Prostate gland (tissue), 2 donors: ENCODE measurements around the gene RPS6KC1. TPM values are rescaled to one million over a fixed set of nuclear protein-coding genes. Genes with fewer than 3 reads are reported as not detected.

ENCODE experiments used
- DNase-seq: peaks from one replicate; pipeline ENCODE4 v3.0.0-alpha.2; 2019; ENCODE audit warnings: low spot score
- H3K27ac ChIP-seq, 2 donors: fragments of 200-600 bp; sonication (generic); 2 replicates each; pipeline ENCODE4 v1.5.1; 2017 to 2019
- H3K27me3 ChIP-seq: fragments of 200-600 bp; sonication (generic); replicated peaks from 2 replicates; pipeline ENCODE4 v1.5.1; 2019; ENCODE audit not compliant: insufficient read depth
- H3K36me3 ChIP-seq, 2 donors: fragments of 200-600 bp; sonication (generic); 1 replicate in 1 of 2; 2 replicates in 1 of 2; pipeline versions ENCODE4 v1.5.1 to v1.8.1; 2017 to 2019
- H3K4me1 ChIP-seq: fragments of 200-600 bp; sonication (generic); replicated peaks from 2 replicates; pipeline ENCODE4 v1.5.1; 2019
- H3K4me3 ChIP-seq, 2 donors: fragments of 200-600 bp; sonication (generic); 2 replicates each; pipeline ENCODE4 v1.5.1; 2017 to 2019
- H3K9me3 ChIP-seq: fragments of 200-600 bp; sonication (generic); 2 replicates; pipeline ENCODE4 v1.5.1; 2017
- CTCF ChIP-seq, 4 experiments: fragments of 200-600 bp in 2 of 4; fragments of 450-650 bp in 2 of 4; sonication (generic) in 2 of 4; IDR thresholded peaks; 1 replicate in 3 of 4; 2 replicates in 1 of 4; pipeline ENCODE4 v1.5.1; 2016 to 2019; ENCODE audit warnings: antibody characterized with exemption in 4 of 4, mild to moderate bottlenecking in 2 of 4, moderate library complexity in 2 of 4
- POLR2A ChIP-seq: fragments of 450-650 bp; IDR thresholded peaks from one replicate; pipeline ENCODE4 v1.6.1; 2016; ENCODE audit warnings: antibody characterized with exemption, mild to moderate bottlenecking
- POLR2AphosphoS5 ChIP-seq: sonication (generic); formaldehyde crosslinking; IDR thresholded peaks from one replicate; pipeline ENCODE4 v1.6.1; 2017; ENCODE audit warnings: antibody characterized with exemption
- WGBS: methylation state at CpG from one replicate; pipeline ENCODE4 v1.1.5; 2018; 5-methylcytosine and 5-hydroxymethylcytosine counted together
- intact Hi-C: fragments of 100-400 bp; cut with DNase I; formaldehyde crosslinking; loops from one replicate; pipeline ENCODE4 v1.14.2; 2022
- total RNA-seq, 2 donors: library from RNA; depleted of rRNA; stranded (reverse); fragments of >200 nt; gene quantifications; one replicate each; pipeline ENCODE4 v1.1.0, GENCODE V29; 2016

RPS6KC1 gene
- total RNA-seq, 2 donors from 2014 or later: 32.6 to 35.3 TPM

- intact Hi-C loops: no loop called here
- DNase-seq: no peak
Observed at GRCh38 chr1:213054733-213055591, 3.9 kb downstream of the RPS6KC1 start.

GRCh38 chr1:213055767-213056166 is 4.7 kb downstream of the RPS6KC1 start:
- Histone ChIP-seq H3K27me3 (no peaks in the 10 kb centered on the region), H3K27ac (no peak overlapping the region), H3K4me1 (no peaks in the 10 kb centered on the region), H3K36me3 (no peaks in the 10 kb centered on the region), H3K4me3 (no peak overlapping the region), H3K9me3 (no peaks in the 10 kb centered on the region)
- TF ChIP-seq POLR2AphosphoS5: no peak
- TF ChIP-seq POLR2A: no peak
- no peak for TF ChIP-seq CTCF (IDR thresholded peaks at IDR 0.05)
- 81% methylated on average over 3 of the region's 3 CpGs for WGBS
- intact Hi-C loops: no loop called here
- no peak for DNase-seq

More at GRCh38 chr1:213054733-213055591, 3.9 kb downstream of the RPS6KC1 start:
- H3K4me1 ChIP-seq: no peaks in the 10 kb centered on the region
- TF ChIP-seq POLR2A (no peak), CTCF (IDR thresholded peaks at IDR 0.05) (no peak), POLR2AphosphoS5 (no peak)
- no peaks in the 10 kb centered on the region for H3K36me3 ChIP-seq
- H3K4me3 ChIP-seq: no peak overlapping the region
- no peak overlapping the region for H3K27ac ChIP-seq
- no peaks in the 10 kb centered on the region for H3K9me3 ChIP-seq
- H3K27me3 ChIP-seq: no peaks in the 10 kb centered on the region

- H3K27ac ChIP-seq: no peak overlapping the region
- no peak for TF ChIP-seq POLR2AphosphoS5
- no peak for TF ChIP-seq CTCF (IDR thresholded peaks at IDR 0.05)
- TF ChIP-seq POLR2A: no peak
- H3K27me3 ChIP-seq: no peaks in the 10 kb centered on the region
- no peaks in the 10 kb centered on the region for H3K4me1 ChIP-seq
- H3K9me3 ChIP-seq: no peaks in the 10 kb centered on the region
- H3K4me3 ChIP-seq: no peak overlapping the region
- WGBS: 82% methylated on average over 5 of the region's 5 CpGs
- intact Hi-C loops: no loop called here
- no peaks in the 10 kb centered on the region for H3K36me3 ChIP-seq
- no peak for DNase-seq
Observed at GRCh38 chr1:213057264-213058059, 6.4 kb downstream of the RPS6KC1 start.

- Histone ChIP-seq H3K9me3 (no peaks in the 10 kb centered on the region), H3K27ac (no peak overlapping the region), H3K27me3 (no peaks in the 10 kb centered on the region), H3K4me1 (no peaks in the 10 kb centered on the region), H3K36me3 (no peaks in the 10 kb centered on the region), H3K4me3 (no peak overlapping the region)
- DNase-seq: no peak
- 100% methylated on average over 2 of the region's 2 CpGs for WGBS
- intact Hi-C loops: no loop called here
- no peak for TF ChIP-seq POLR2AphosphoS5
- TF ChIP-seq CTCF (IDR thresholded peaks at IDR 0.05): no peak
Observed at GRCh38 chr1:213060836-213061235, 9.8 kb downstream of the RPS6KC1 start.
